Activated CD8-positive, alpha-beta T cell treated with anti-CD3 and anti-CD28 coated beads for 36 hours (primary cell): ENCODE results near the gene HEXD. TPM values are rescaled to one million over a fixed set of nuclear protein-coding genes. Genes with fewer than 3 reads are reported as not detected.

Experiments used
- ATAC-seq: fragments of 200-7000 bp; cut with Tn5 transposase; one replicate; pipeline ENCODE4 v1.10.0; 2021; ENCODE audit warnings: mild to moderate bottlenecking, moderate library complexity
- CTCF ChIA-PET: fragments of 350-600 bp; sonication (Branson Sonifier 250); formaldehyde crosslinking; loops from one replicate; lab custom pipeline; 2021; ENCODE audit warnings: antibody characterized with exemption; lab: Charles Lee
- POLR2A ChIA-PET: fragments of 350-600 bp; sonication (Branson Sonifier 250); formaldehyde crosslinking; loops from one replicate; lab custom pipeline; 2021; ENCODE audit warnings: antibody characterized with exemption; lab: Charles Lee
- DNase-seq: peaks from one replicate; pipeline ENCODE4 v3.0.0-alpha.2; 2020
- H3K27ac Mint-ChIP-seq: one replicate; pipeline ENCODE4 v1.8.0; 2021; ENCODE audit warnings: mild to moderate bottlenecking, mixed read lengths
- H3K27me3 Mint-ChIP-seq: one replicate; pipeline ENCODE4 v1.8.0; 2021; ENCODE audit warnings: mixed read lengths
- H3K36me3 Mint-ChIP-seq: one replicate; pipeline ENCODE4 v1.8.0; 2021; ENCODE audit warnings: low read depth, mixed read lengths
- H3K4me1 Mint-ChIP-seq: one replicate; pipeline ENCODE4 v1.8.0; 2021; ENCODE audit warnings: low read depth, mixed read lengths
- H3K4me3 Mint-ChIP-seq: one replicate; pipeline ENCODE4 v1.8.0; 2021; ENCODE audit warnings: mild to moderate bottlenecking, moderate library complexity, mixed read lengths
- H3K9me3 Mint-ChIP-seq: one replicate; pipeline ENCODE4 v1.8.0; 2021; ENCODE audit warnings: mixed read lengths
- CTCF ChIP-seq: fragments of 200-600 bp; IDR thresholded peaks from one replicate; pipeline ENCODE4 v1.8.0; 2022; ENCODE audit warnings: antibody characterized with exemption, mild to moderate bottlenecking
- intact Hi-C: fragments of 100-400 bp; cut with micrococcal nuclease; formaldehyde crosslinking; loops from one replicate; pipeline ENCODE4 v1.10.0; 2022
- total RNA-seq, 2 experiments: library from RNA; stranded (reverse); gene quantifications; one replicate each; pipeline ENCODE4 v1.2.3, GENCODE V29; 2021

HEXD gene
- total RNA-seq, 2 experiments from 2014 or later: 21.8 to 21.9 TPM

GRCh38 chr17:82444284-82444893 lies 26.2 kb downstream of the HEXD start:
- ChIA-PET CTCF (interaction anchor here (1.3 kb wide), 1 partner anchor 20 kb away, joined by 4 read pairs; no protein-coding TSS in a partner anchor), POLR2A (interaction anchor here (1.5 to 2.2 kb wide), 2 partner anchors 8 to 10 kb away, joined by 3 to 11 read pairs; no protein-coding TSS in a partner anchor)
- intact Hi-C loops: no loop called here
- H3K4me1 Mint-ChIP-seq: peaks cover 16% of the 10 kb centered on the region
- ATAC-seq (no peak), DNase-seq (no peak)
- H3K27ac Mint-ChIP-seq: no peak overlapping the region
- H3K9me3 Mint-ChIP-seq: no peaks in the 10 kb centered on the region
- no peak for TF ChIP-seq CTCF
- H3K36me3 Mint-ChIP-seq: peaks cover 36% of the 10 kb centered on the region
- no peaks in the 10 kb centered on the region for H3K27me3 Mint-ChIP-seq
- no peak overlapping the region for H3K4me3 Mint-ChIP-seq

DNA sequence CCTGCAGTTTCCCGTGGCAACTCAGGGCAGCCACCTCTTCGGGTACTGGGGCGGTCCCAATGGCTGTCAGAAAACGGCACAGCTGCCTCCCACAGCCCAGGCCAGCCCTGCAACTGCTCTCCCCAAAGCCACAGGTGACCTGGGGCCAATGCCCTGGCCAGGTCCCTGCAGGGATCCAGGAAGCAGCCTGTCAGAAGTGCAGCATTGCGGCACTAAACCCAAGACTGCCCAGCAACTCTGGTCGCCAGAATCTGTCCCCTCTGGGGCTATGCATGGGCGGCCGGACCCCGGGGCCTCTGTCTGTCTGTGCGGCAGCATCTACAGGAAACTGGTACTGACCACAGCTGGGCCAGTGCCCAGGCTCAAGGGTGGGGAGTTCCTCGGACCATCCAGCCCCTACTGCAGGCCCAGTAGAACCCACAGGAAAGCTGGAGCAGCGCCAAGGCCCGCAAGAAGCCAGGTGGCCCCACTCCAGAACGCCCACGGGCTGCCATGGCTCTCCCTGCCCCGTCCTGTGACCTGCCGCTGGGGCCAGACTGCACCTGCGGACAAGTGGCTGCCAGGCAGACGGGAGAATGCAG lies 26.9 kb downstream of the HEXD start:
- no peak for ATAC-seq
- Mint-ChIP-seq H3K9me3 (no peaks in the 10 kb centered on the region), H3K27me3 (no peaks in the 10 kb centered on the region), H3K27ac (no peak overlapping the region), H3K36me3 (peaks cover 42% of the 10 kb centered on the region), H3K4me1 (peaks cover 16% of the 10 kb centered on the region), H3K4me3 (no peak overlapping the region)
- POLR2A ChIA-PET: interaction anchor here (1.5 to 2.2 kb wide), 2 partner anchors 9 to 10 kb away, joined by 3 to 11 read pairs; no protein-coding TSS in a partner anchor
- no peak for TF ChIP-seq CTCF
- intact Hi-C loops: no loop called here
- no peak for DNase-seq
- CTCF ChIA-PET: interaction anchor here (1.3 kb wide), 1 partner anchor 20 kb away, joined by 4 read pairs; no protein-coding TSS in a partner anchor

GRCh38 chr17:82445542-82445941 lies 27.4 kb downstream of the HEXD start:
- peaks cover 44% of the 10 kb centered on the region for H3K36me3 Mint-ChIP-seq
- peaks cover 16% of the 10 kb centered on the region for H3K4me1 Mint-ChIP-seq
- no peak for ATAC-seq
- H3K4me3 Mint-ChIP-seq: no peak overlapping the region
- H3K27me3 Mint-ChIP-seq: no peaks in the 10 kb centered on the region
- no peak for TF ChIP-seq CTCF
- H3K27ac Mint-ChIP-seq: peak overlapping the region; percentile 25
- intact Hi-C loops: no loop called here
- DNase-seq: no peak
- H3K9me3 Mint-ChIP-seq: no peaks in the 10 kb centered on the region
- POLR2A ChIA-PET: interaction anchor here (1.4 to 2.2 kb wide), 3 partner anchors 9 to 31 kb away, joined by 3 to 11 read pairs (median 5); no protein-coding TSS in a partner anchor
- CTCF ChIA-PET: interaction anchor here (1.3 kb wide), 1 partner anchor 21 kb away, joined by 4 read pairs; no protein-coding TSS in a partner anchor

DNA sequence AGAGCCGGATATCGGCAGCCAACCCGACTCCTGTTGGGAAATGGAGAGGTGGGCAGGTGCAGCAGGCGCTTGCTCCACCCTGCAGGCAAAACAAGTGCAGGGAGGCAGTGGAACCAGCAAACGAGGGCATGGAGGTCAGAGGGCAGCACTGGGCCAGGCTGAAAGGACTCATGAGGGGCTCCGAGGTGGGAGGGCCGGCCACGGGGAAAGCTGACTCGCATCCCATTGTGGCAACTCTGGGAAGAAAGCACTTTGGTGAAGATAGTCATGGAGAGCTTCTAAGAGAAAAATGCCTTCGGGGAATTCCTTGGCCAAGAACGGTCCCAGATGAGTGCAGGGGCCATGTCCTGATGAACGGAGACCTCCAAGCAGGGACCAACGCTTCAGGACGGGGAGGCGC lies 28.0 kb downstream of the HEXD start:
- intact Hi-C loops: no loop called here
- H3K27ac Mint-ChIP-seq: peak overlapping the region; percentile 20
- H3K27me3 Mint-ChIP-seq: no peaks in the 10 kb centered on the region
- peaks cover 17% of the 10 kb centered on the region for H3K4me1 Mint-ChIP-seq
- DNase-seq: no peak
- TF ChIP-seq CTCF: no peak
- H3K4me3 Mint-ChIP-seq: no peak overlapping the region
- peaks cover 44% of the 10 kb centered on the region for H3K36me3 Mint-ChIP-seq
- POLR2A ChIA-PET: interaction anchor here (1.4 to 2.2 kb wide), 3 partner anchors 10 to 30 kb away, joined by 3 to 11 read pairs (median 5); no protein-coding TSS in a partner anchor
- CTCF ChIA-PET: no interaction called here
- H3K9me3 Mint-ChIP-seq: no peaks in the 10 kb centered on the region
- no peak for ATAC-seq

DNA sequence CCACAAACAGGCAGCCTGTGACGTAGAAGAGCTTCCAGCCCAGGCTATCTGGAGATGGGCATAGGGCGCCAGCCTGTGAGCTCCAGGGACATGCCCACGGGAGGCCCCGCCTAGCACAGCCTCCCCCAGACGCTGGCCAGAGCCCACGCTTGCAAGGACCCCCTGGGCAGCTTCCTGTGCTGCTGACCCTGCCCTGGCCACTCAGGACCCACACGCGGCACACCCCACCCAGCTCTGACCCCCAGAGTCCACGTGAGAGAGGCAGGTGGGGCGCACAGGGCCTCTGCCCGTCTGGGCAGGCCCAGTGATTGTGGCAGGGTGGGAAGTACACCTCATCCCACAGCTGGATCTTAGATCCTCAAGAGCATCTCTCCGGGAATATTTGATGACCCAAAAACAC lies 28.5 kb downstream of the HEXD start:
- H3K4me3 Mint-ChIP-seq: no peak overlapping the region
- H3K36me3 Mint-ChIP-seq: peaks cover 44% of the 10 kb centered on the region

More for the DNA sequence above, 28.5 kb downstream of the HEXD start:
- TF ChIP-seq CTCF: no peak
- Mint-ChIP-seq H3K9me3 (no peaks in the 10 kb centered on the region), H3K4me1 (peaks cover 22% of the 10 kb centered on the region), H3K27me3 (no peaks in the 10 kb centered on the region), H3K27ac (peak overlapping the region; percentile 46)
- CTCF ChIA-PET: no interaction called here
- ATAC-seq (no peak), DNase-seq (no peak)
- POLR2A ChIA-PET: interaction anchor here (1.4 to 2.2 kb wide), 2 partner anchors 10 to 30 kb away, joined by 5 to 11 read pairs; no protein-coding TSS in a partner anchor
- intact Hi-C loops: no loop called here
